Activated CD4-positive, alpha-beta memory T cell treated with anti-CD3 and anti-CD28 coated beads for 36 hours (primary cell): ENCODE results near the gene ATP7B. TPM values are rescaled to one million over a fixed set of nuclear protein-coding genes. Genes with fewer than 3 reads are reported as not detected.

Experiments used
- CTCF ChIA-PET: fragments of 350-600 bp; sonication (Branson Sonifier 250); formaldehyde crosslinking; loops from one replicate; lab custom pipeline; 2021; ENCODE audit warnings: antibody characterized with exemption, inconsistent platforms; lab: Charles Lee
- POLR2A ChIA-PET: fragments of 350-600 bp; sonication (Branson Sonifier 250); formaldehyde crosslinking; loops from one replicate; lab custom pipeline; 2021; ENCODE audit warnings: antibody characterized with exemption; lab: Charles Lee
- DNase-seq: peaks from one replicate; pipeline ENCODE4 v3.0.0-alpha.2; 2020
- H3K27ac Mint-ChIP-seq: one replicate; pipeline ENCODE4 v1.8.0; 2021; ENCODE audit warnings: mixed read lengths
- H3K27me3 Mint-ChIP-seq: one replicate; pipeline ENCODE4 v1.8.0; 2021; ENCODE audit warnings: mixed read lengths
- H3K36me3 Mint-ChIP-seq: one replicate; pipeline ENCODE4 v1.8.0; 2021; ENCODE audit warnings: mixed read lengths
- H3K4me1 Mint-ChIP-seq: one replicate; pipeline ENCODE4 v1.8.0; 2021; ENCODE audit warnings: low read depth, mixed read lengths
- H3K4me3 Mint-ChIP-seq: one replicate; pipeline ENCODE4 v1.8.0; 2021; ENCODE audit warnings: mild to moderate bottlenecking, mixed read lengths
- H3K9me3 Mint-ChIP-seq: one replicate; pipeline ENCODE4 v1.8.0; 2021; ENCODE audit warnings: mixed read lengths
- intact Hi-C: fragments of 100-400 bp; cut with micrococcal nuclease; formaldehyde crosslinking; loops from one replicate; pipeline ENCODE4 v1.15.1; 2023
- total RNA-seq, 2 experiments: library from RNA; stranded (reverse); gene quantifications; one replicate each; pipeline ENCODE4 v1.2.3, GENCODE V29; 2021

ATP7B gene
- total RNA-seq, 2 experiments from 2014 or later, result 0.86 to 1.5 TPM

- intact Hi-C loops, result no loop called here
- Mint-ChIP-seq H3K36me3 (no peaks in the 10 kb centered on the region), H3K4me1 (peaks cover 29% of the 10 kb centered on the region), H3K27ac (no peak overlapping the region), H3K4me3 (no peak overlapping the region), H3K27me3 (no peaks in the 10 kb centered on the region), H3K9me3 (no peaks in the 10 kb centered on the region)
- ChIA-PET POLR2A (no interaction called here), CTCF (no interaction called here)
- no peak for DNase-seq
Measured at GRCh38 chr13:51971520-51972426, 39.5 kb downstream of the ATP7B start.

- Mint-ChIP-seq H3K36me3 (no peaks in the 10 kb centered on the region), H3K9me3 (no peaks in the 10 kb centered on the region), H3K4me1 (peaks cover 34% of the 10 kb centered on the region), H3K4me3 (no peak overlapping the region), H3K27me3 (no peaks in the 10 kb centered on the region), H3K27ac (no peak overlapping the region)
- POLR2A ChIA-PET, result no interaction called here
- DNase-seq, result no peak
- CTCF ChIA-PET, result no interaction called here
- intact Hi-C loops, result no loop called here
Measured at GRCh38 chr13:51970349-51970748, 40.9 kb downstream of the ATP7B start.

GRCh38 chr13:51967482-51968446 is 43.5 kb downstream of the ATP7B start:
- no peak for DNase-seq
- CTCF ChIA-PET, result interaction anchor here (1.2 kb wide), 1 partner anchor 9 kb away, joined by 3 read pairs; no protein-coding TSS in a partner anchor
- POLR2A ChIA-PET, result interaction anchor here (0.7 kb wide), 1 partner anchor 25 kb away, joined by 3 read pairs; no protein-coding TSS in a partner anchor
- H3K36me3 Mint-ChIP-seq, result no peaks in the 10 kb centered on the region
- peaks cover 34% of the 10 kb centered on the region for H3K4me1 Mint-ChIP-seq
- H3K27me3 Mint-ChIP-seq, result no peaks in the 10 kb centered on the region
- H3K4me3 Mint-ChIP-seq, result no peak overlapping the region
- intact Hi-C loops, result no loop called here
- no peak overlapping the region for H3K27ac Mint-ChIP-seq
- no peaks in the 10 kb centered on the region for H3K9me3 Mint-ChIP-seq

- CTCF ChIA-PET, result no interaction called here
- intact Hi-C loops, result no loop called here
Measured at GRCh38 chr13:51966186-51966585, 45.1 kb downstream of the ATP7B start.

GRCh38 chr13:51961493-51962403 is 49.5 kb downstream of the ATP7B start:
- no peaks in the 10 kb centered on the region for H3K36me3 Mint-ChIP-seq
- ChIA-PET CTCF (no interaction called here), POLR2A (no interaction called here)
- no peak for DNase-seq
- H3K9me3 Mint-ChIP-seq, result no peaks in the 10 kb centered on the region
- intact Hi-C loops, result no loop called here
- no peak overlapping the region for H3K27ac Mint-ChIP-seq
- H3K4me3 Mint-ChIP-seq, result no peak overlapping the region
- no peaks in the 10 kb centered on the region for H3K27me3 Mint-ChIP-seq
- H3K4me1 Mint-ChIP-seq, result peaks cover 10% of the 10 kb centered on the region

More at GRCh38 chr13:51966186-51966585, 45.1 kb downstream of the ATP7B start:
- no peaks in the 10 kb centered on the region for H3K27me3 Mint-ChIP-seq
- no peaks in the 10 kb centered on the region for H3K9me3 Mint-ChIP-seq
- no peaks in the 10 kb centered on the region for H3K36me3 Mint-ChIP-seq
- H3K4me1 Mint-ChIP-seq, result peaks cover 34% of the 10 kb centered on the region
- POLR2A ChIA-PET, result no interaction called here
- no peak for DNase-seq
- no peak overlapping the region for H3K4me3 Mint-ChIP-seq
- H3K27ac Mint-ChIP-seq, result no peak overlapping the region

GRCh38 chr13:51960766-51961165 is 50.5 kb downstream of the ATP7B start:
- ChIA-PET CTCF (no interaction called here), POLR2A (no interaction called here)
- intact Hi-C loops, result no loop called here
- Mint-ChIP-seq H3K27ac (no peak overlapping the region), H3K4me1 (peaks cover 12% of the 10 kb centered on the region), H3K9me3 (no peaks in the 10 kb centered on the region), H3K4me3 (no peak overlapping the region), H3K36me3 (no peaks in the 10 kb centered on the region), H3K27me3 (no peaks in the 10 kb centered on the region)
- no peak for DNase-seq

GRCh38 chr13:51959773-51960172 is 51.5 kb downstream of the ATP7B start:
- DNase-seq, result no peak
- H3K27ac Mint-ChIP-seq, result no peak overlapping the region
- POLR2A ChIA-PET, result no interaction called here

GRCh38 chr13:51958217-51958547 is 53.1 kb downstream of the ATP7B start:
- Mint-ChIP-seq H3K27ac (no peak overlapping the region), H3K36me3 (no peaks in the 10 kb centered on the region), H3K4me1 (peaks cover 20% of the 10 kb centered on the region), H3K9me3 (no peaks in the 10 kb centered on the region), H3K4me3 (no peak overlapping the region), H3K27me3 (no peaks in the 10 kb centered on the region)
- POLR2A ChIA-PET, result no interaction called here
- DNase-seq, result no peak
- CTCF ChIA-PET, result no interaction called here
- intact Hi-C loops, result no loop called here

More at GRCh38 chr13:51959773-51960172, 51.5 kb downstream of the ATP7B start:
- intact Hi-C loops, result no loop called here
- H3K4me1 Mint-ChIP-seq, result peaks cover 12% of the 10 kb centered on the region
- CTCF ChIA-PET, result interaction anchor here (1.1 kb wide), 1 partner anchor 41 kb away, joined by 5 read pairs; no protein-coding TSS in a partner anchor
- H3K4me3 Mint-ChIP-seq, result no peak overlapping the region
- no peaks in the 10 kb centered on the region for H3K36me3 Mint-ChIP-seq
- no peaks in the 10 kb centered on the region for H3K9me3 Mint-ChIP-seq
- no peaks in the 10 kb centered on the region for H3K27me3 Mint-ChIP-seq

- intact Hi-C loops, result no loop called here
- H3K4me3 Mint-ChIP-seq, result no peak overlapping the region
- H3K4me1 Mint-ChIP-seq, result peaks cover 26% of the 10 kb centered on the region
- H3K27me3 Mint-ChIP-seq, result no peaks in the 10 kb centered on the region
- no peaks in the 10 kb centered on the region for H3K36me3 Mint-ChIP-seq
- POLR2A ChIA-PET, result no interaction called here
- no peaks in the 10 kb centered on the region for H3K9me3 Mint-ChIP-seq
- DNase-seq, result no peak
- H3K27ac Mint-ChIP-seq, result no peak overlapping the region
- CTCF ChIA-PET, result no interaction called here
Measured at GRCh38 chr13:51957377-51958216, 53.7 kb downstream of the ATP7B start.

- Mint-ChIP-seq H3K4me3 (no peak overlapping the region), H3K27ac (no peak overlapping the region), H3K36me3 (no peaks in the 10 kb centered on the region), H3K27me3 (no peaks in the 10 kb centered on the region), H3K4me1 (peaks cover 31% of the 10 kb centered on the region), H3K9me3 (no peaks in the 10 kb centered on the region)
- intact Hi-C loops, result no loop called here
- POLR2A ChIA-PET, result no interaction called here
- CTCF ChIA-PET, result no interaction called here
- DNase-seq, result no peak
Measured at GRCh38 chr13:51956717-51957116, 54.5 kb downstream of the ATP7B start.
